HG03064 (cell line): Measurements from ENCODE around the gene MAPK1IP1L.
"Not testable (repeated sequence)": the region's sequence is repeated elsewhere in the genome, so short reads cannot be mapped to it uniquely, and the experiment has no call there.

Source experiments
- ATAC-seq: cut with Tn5 transposase; IDR thresholded peaks from one replicate; pipeline ENCODE4 v1.9.1; 2021; ENCODE audit warnings: low read depth; ENCODE audit not compliant: unreplicated experiment

The MAPK1IP1L gene

DNA sequence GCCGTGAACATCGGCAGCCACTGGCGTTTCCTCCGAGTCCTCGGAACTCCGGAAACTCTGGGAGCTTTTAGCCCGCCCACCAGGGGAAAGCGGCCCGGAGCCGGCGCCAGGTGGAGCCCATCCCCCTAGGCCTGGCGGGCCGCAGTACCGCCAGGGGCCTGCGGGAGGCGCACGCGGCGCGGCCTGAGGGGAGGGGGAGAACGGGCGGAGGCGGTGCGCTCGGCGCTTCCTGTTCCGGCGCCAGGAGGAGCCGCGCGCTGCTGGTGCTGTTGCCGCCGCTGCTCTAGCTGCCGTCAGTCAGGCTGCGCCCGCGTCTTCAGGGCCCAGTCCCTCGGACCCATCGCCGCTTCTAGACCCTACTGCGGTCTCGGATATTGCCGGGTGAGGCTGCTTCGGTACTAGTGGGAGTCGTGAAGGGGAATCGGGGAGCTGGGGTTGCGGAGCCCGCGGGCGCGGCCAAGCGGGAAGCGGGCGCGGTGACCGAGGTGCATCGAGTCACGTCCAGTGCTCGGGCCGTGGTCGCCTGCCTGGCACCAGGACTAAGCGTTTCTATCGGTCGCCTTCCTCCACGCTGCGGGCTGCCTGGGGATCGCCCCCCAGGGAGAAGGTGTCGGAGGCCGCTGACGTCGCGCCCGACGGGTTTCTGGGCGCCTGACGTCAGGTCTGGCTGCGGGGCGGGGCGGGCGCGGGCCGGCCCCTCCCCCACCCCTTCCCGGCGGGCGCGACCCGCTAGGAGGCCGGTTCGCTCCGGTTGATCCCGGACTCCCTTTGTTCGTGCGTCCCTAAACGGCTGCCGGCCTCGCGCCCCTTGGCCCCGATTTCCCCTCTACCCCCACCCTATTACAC is at the start of gene MAPK1IP1L:
Gene MAPK1IP1L, plus strand, starts transcription at position 225 of the 846 bp plus-strand sequence. CDS start 10,037 bp downstream, outside the sequence.
- ATAC-seq: peak; percentile 84

DNA sequence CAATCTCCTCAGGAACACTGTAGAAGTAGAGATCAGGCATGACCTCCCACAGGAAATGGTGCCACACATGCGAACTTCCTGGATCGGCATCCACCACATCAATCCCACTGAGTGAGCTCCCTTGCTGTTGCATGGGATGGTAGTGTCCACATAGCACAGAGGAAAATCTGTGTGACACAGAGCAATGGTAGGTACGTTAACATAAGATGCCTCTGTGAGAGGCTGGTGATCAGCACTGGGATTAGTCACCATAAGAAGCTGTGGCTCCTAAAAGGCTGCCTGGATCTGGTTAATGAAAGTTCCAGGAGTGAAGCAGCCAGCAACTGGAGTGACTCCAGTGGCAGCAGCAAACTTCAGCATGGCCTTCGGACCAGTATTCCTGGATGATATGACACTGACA is 46.4 kb upstream of the MAPK1IP1L start:
- no peak for ATAC-seq

DNA sequence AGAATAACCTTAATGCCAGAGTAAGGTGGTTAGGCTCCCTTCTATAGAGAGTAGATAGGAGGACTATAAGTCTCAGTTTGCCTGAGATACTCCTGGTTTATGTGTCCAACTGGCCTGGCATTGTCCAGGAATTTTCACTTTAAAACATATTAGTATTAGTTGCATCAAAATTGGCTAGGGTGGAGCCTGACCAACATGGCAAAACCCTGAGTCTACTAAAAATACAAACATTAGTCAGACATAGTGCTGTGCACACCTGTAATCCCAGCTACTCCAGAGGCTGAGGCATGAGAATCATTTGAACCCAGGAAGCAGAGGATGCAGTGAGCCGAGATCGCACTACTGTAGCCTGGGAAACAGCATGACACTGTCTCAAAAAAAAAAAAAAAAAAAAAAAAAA is 36.4 kb upstream of the MAPK1IP1L start:
- ATAC-seq: no peak

DNA sequence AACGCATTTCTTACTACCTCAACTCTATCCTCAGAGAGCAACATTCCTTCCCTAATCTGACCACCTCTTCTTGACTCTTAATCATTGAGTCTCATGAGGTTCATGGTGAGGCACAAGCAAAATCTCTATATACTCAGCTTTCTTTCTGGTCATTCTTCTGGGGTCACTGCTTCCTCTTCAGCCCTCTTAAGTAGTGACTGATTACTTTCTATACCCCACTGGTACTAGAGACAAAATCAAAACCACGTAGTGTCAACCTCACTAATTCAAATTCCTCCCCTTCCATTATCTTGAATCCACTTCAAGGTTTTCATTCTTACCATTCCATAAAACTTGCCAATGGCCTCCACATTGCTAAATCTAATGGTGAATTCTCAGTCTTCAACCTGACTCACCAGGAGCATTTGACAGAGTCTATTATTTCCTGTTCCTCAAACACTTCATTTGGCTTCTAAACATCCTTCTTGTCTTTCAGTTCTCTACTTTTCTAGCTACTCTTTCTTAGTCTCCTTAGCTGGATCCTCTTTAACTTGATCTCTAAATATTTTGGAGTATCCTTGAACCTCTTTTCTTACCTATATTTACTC is 31.4 kb upstream of the MAPK1IP1L start:
- ATAC-seq: no peak

DNA sequence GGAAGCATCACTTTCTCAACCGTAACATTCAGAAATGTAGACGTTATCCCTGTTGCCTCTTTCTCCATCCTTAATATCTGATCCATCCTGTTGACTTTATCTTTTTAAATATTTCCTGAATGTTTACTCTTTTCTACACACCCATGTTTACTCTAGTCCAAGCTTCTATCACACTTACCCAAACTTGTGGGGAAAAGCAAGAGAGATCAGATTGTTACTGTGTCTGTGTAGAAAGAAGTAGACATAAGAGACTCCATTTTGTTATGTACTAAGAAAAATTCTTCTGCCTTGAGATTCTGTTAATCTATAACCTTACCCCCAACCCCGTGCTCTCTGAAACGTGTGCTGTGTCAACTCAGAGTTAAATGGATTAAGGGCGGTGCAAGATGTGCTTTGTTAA is 27.1 kb upstream of the MAPK1IP1L start:
- not testable (repeated sequence) for ATAC-seq

DNA sequence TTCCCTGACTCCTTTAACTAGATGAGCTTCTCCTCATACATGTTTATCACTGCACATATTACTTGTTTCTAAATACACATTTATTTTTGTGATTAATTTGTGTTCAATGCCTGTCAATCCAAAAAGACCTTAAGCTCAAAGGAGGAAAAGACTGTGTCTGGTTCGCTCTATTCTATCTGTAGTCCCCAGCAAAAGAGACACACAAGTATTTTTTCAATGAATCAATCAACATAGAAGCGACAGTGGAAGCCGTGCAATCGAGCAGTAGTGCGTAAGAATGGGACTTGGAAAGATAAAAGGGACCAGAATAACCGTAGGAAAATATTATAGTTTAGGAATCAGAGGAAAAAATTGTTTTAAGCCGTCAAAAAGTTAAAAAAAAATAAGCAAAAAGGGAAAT is 25.5 kb upstream of the MAPK1IP1L start:
- ATAC-seq: no peak

DNA sequence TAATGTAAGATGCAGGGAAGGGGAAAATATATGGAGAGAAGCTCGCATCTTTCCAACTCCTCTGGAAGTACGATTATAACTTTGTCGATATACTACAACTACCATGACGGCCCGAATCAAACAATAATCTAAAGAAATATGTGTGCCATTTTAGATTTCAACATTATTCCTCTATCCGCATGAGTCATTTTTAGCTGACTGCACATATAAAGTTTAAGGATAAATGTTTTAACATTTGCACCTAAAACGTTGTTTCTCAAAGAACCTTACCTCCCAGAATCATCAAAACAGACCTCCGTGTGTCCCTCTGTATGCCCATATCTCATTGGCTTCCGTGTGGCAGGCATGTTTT is 25.0 kb upstream of the MAPK1IP1L start:
- no peak for ATAC-seq

DNA sequence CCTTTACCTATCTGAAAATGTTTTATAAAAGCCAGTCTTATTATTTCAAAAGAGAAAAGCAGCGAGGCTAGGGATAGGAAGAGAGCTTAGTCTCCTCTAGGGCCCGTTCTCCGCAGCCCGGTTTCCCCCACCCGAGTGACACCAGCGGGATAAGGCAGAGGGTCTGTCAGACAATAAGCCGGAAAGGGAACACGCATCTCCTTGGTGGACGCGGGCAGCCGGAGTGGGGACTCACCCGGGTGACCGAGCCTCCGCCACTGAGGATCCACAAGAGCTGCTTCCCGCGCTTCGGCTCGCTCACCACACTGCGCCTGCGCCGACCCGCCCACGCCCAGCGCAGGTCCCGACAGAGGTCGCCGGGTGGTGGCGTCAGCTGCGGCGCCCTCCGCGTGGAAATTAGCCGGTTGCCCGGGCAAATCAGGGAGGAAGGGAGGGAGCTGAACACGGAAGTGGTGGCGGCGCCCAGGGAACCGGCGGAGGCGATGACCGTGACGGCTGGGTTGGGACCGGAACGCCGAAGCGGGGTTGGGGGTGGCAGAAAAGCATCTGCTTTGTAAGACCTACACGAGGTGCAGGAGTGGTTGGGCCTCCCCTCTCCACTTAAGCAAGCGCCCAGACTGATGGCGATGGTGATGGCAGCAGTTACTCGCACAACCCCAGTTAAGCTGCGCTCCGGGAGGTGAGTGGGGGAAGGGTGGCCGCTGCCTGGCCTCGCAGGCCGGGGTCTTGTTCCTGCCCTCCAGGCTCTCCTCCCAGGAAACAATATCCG is 24.5 kb upstream of the MAPK1IP1L start, which contains the start of the genes SOCS4 and WDHD1:
Gene SOCS4, plus strand, starts transcription at position 444 of the 769 bp plus-strand sequence. CDS start 15,806 bp downstream, outside the sequence.
Gene WDHD1, minus strand, starts transcription at position 307 of the 769 bp plus-strand sequence. CDS start 312 bp downstream, outside the sequence.
- peak; percentile 89 for ATAC-seq

DNA sequence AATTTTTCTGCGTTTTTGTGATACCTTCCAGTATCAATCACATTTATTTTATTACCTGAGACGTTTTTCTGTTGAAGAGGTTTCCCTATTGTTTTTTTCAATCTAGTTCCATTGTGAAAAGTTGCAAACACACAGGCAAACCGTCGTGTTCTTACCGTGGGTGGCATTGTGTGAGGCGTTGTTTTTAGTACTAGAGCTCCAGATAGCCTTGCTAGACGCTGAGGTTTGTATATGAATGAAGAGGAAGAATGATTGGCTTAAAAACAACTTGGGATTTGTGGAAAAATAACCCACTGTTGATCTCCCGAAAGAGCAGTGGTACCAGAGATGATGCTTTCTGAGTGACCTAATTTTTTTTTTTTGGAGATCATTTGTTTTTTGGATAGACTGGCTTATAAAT is 23.4 kb upstream of the MAPK1IP1L start:
- no peak for ATAC-seq

DNA sequence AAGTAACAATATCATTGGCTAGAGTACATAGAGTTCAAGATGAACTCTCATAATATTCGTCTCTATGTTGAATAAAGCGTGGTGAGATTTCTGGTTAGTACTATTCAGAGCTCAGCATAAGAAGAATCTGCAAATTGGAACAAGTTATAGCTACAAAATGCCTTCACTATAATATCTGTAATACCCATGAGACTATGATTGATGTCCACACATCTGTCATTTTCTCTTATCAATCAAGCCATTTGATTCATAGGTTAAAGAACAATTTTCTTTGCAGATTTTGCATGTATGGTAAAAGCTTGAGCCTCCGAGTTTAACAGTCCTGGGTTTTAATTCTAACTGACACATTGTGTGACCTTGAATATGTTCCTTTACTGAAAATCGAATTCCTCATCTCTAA is 23.0 kb upstream of the MAPK1IP1L start:
- ATAC-seq: no peak

DNA sequence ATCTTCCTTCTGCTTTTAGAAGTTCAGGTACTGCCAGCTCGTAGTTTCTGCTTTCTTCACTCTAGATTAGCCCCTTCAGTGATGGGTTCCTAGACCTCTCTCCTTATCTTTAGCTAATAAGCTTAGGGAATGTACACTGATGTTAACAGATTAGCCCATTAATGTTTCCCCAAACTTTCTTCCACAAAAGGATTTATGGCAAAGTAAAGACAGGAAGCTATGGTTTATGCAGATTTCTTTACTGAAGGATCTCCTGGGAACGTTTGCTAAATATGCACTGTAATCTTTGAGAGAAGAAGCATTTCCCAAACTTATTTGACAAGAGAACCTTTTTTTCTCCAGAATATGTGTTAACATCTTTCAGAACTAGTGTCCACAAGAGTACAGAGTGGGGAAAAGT is 20.3 kb upstream of the MAPK1IP1L start:
- no peak for ATAC-seq

DNA sequence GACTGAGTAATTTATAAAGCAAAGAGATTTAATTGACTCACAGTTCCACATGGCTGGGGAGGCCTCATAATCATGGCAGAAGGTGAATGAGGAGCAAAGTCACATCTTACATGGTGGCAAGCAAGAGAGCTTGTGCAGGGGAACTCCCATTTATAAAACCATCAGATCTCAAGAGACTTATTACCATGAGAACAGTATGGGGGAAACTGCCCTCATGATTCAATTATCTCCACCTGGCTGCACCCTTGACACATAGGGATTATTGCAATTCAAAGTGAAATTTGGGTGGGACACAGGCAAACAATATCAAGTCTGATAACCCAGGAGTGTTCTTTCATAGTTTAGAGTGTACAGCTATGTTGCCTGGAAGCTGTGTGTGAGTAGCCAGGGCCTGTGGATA is 13.5 kb upstream of the MAPK1IP1L start:
- ATAC-seq: not testable (repeated sequence)

DNA sequence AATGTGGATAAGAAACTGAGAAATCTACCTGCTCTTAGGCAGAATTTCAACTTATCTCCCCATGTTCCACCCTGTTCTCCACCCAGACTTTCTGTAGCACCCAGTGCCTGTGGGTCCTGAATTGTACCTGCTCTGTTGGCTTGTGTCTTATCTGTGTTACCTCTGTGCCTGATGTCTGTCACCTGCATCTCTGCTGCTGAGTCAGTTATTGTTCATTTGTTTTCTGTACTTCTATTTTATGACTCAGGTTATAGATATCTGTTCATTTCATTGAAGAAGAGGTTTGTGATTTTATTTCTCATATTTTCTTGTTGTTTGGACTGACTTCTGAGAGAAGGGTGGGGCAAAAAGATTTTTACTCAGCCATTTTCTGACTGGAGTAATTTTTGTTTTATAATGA is 12.7 kb upstream of the MAPK1IP1L start:
- no peak for ATAC-seq

DNA sequence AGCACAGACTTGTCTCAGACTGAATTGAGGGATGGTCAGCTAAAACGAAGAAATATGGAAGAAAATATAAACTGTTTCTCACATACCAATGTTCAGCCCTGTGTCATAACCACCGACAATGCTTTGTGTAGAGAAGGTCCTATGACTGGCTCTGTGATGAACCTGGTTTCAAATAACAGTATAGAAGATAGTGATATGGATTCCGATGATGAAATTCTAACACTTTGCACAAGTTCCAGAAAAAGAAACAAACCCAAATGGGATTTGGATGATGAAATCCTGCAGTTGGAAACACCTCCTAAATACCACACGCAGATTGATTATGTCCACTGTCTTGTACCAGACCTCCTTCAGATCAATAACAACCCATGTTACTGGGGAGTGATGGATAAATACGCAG is 7.9 kb upstream of the MAPK1IP1L start:
- no peak for ATAC-seq

DNA sequence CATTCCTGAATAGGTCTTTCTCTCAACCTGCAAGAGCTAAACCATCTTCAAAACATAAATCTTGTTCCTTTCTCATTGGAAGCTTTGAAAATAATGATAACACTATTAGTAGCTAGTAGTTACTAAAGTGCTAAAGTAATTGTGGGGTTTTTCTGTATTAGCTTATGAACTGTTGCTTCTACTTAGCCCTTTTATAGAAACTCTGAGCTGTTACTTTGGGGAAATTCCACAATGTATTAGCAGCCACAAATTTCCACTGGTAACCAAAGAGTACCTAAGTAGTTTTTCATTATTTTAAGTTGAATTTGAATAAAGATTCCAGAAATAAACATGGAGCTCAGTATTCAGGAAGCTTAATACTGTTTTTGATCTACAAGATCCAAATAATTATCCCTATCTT is 6.4 kb upstream of the MAPK1IP1L start:
- no peak for ATAC-seq

DNA sequence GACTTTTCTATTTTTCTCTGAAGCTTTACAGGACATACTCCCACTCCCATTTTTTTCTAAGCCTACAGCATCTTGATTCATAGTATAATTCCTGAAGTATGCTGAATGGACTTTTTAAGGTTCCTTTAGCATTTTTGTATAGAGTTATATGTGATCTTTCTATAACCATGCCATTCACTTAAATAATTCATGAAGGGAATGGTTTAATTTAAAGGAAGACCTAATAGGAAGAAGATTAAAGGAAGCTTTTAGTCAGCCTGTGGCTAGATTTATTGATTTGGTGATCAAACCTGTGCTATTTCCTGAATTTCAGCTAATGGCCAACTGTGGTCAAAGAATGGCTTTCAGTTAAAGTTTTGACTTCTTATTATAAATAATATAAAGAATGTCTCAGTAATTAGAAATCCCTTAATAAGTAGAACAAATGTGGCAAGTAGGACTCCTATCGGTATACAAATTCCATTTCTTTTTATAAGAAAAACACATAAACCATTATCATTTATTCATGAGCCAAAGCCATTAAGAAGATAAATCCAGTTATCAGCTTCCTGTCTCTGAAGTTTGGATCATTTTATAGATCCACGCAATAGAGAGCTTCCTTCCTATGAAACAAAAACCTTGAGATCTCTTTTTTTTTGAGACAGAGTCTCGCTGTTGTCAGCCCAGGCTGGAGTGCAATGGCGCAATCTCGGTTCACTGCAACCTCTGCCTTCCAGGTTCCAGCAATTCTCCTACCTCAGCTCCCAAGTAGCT is 4.0 kb upstream of the MAPK1IP1L start:
- no peak for ATAC-seq

DNA sequence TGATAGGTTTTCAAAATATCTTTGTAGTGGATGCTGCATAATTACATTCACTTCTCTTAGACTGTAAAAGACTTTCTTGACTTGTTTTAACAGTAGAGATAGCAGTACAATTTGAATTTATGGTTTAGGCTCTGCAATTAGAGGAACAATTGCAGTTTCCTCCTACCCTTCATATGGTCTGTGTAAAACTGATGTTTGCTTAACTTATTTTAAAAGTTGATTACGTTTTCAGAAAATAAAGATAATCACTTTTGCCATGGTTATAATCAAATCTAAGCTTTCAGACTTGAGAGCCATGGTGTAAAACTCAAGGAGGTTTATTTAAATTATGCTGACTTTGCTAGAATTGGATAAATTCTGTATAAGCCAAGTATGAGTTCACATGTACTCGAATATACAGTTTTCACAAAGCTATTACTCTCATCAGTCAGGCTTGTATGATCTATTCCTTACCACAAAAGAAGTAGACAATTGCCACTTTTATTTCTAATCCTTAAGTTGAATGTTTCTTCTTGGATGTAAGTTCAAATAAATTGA is 2.5 kb upstream of the MAPK1IP1L start:
- ATAC-seq: no peak

DNA sequence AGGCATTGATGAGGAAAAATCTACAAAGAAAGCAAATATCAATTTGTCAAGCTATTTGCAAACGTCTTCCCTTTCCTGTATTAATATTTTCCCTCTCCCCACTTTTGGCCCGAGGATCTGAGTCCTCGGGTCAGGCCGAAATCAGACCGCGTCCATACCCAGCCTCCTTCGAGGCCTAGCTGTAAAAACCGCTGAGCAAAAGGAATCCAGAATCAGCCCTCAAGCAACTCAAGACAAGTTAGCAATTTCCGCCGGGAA is 353 bp upstream of the MAPK1IP1L start:
- ATAC-seq: no peak

DNA sequence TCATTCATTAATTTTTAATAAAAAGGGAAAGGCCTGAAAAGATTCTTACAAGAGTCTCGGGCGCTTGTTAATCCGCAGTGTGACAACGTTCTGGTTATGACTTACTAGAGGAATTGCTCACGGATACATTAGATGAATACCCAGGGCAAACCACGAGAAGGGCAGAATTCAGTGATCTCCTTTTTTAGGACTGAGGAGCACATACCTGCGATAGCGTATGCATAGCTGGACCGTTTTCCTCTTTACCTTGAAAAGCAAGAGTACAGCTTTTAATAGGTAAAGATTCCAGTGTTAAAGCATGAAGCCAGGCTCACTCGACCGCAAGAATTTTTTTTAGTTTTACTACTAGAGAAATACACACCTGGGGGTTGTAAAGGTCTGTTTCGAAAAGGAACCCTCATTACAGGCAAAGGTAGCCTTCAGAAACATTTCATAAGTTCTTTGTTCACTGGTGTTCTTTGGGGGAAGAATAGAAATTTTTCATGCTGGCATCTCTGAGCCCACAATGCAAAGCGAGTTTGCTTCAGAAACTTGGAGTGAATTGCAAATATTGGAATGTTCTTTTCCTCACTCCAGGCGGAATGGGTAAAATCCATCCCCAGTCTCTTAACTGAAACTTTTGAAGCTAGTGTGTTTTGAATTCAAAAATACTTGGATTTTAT is 953 bp downstream of the MAPK1IP1L start:
- peak; percentile 6 for ATAC-seq

DNA sequence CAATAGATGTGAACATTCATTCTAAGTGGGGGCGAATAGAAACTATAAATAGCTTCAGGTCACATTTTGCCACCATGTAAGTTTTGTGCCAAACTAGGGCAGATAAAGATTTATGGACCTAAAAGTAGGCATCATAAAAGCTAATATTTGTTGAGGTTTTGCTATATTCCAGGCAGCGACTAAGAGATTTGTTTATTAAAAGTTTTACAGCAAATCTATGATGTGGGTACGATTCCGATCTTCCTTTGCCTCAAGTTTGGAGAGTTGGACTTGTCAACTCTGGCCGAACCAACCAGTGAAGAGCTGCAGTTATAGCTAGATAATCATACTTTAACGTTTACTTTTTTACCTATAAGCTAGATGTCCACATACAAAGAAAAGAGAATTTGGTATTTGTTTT is 1.6 kb downstream of the MAPK1IP1L start:
- no peak for ATAC-seq
